Fibroblast of lung (primary cell): ENCODE results near the gene GNG12. TPM values are rescaled to one million over a fixed set of nuclear protein-coding genes. Genes with fewer than 3 reads are reported as not detected.

Source experiments
- DNase-seq, 2 donors: peaks; one replicate each; pipeline versions ENCODE4 v3.0.0 to v3.0.0-alpha.2; 2010; ENCODE audit warnings: low read depth in 2 of 2
- H2AFZ ChIP-seq: 2 replicates; pipeline ENCODE4 v1.5.1; 2012; ENCODE audit warnings: low read length, control low read depth, inconsistent platforms
- H3K27ac ChIP-seq: 2 replicates; pipeline ENCODE4 v1.5.1; 2011; ENCODE audit warnings: low read length, control low read depth; ENCODE audit not compliant: insufficient read depth
- H3K27me3 ChIP-seq: 2 replicates; pipeline ENCODE4 v1.5.1; 2011; ENCODE audit warnings: mild to moderate bottlenecking, low read length; ENCODE audit not compliant: control insufficient read depth, insufficient read depth
- H3K36me3 ChIP-seq: 2 replicates; pipeline ENCODE4 v1.5.1; 2011; ENCODE audit warnings: low read length; ENCODE audit not compliant: control insufficient read depth, insufficient read depth
- H3K4me1 ChIP-seq: 2 replicates; pipeline ENCODE4 v1.5.1; 2011; ENCODE audit warnings: low read length; ENCODE audit not compliant: control insufficient read depth, insufficient read depth; ENCODE audit errors: extremely low read depth
- H3K4me2 ChIP-seq: 2 replicates; pipeline ENCODE4 v1.5.1; 2011; ENCODE audit warnings: low read length, control low read depth; ENCODE audit not compliant: insufficient read depth; ENCODE audit errors: extremely low read depth
- H3K4me3 ChIP-seq, 4 experiments: fragments of 200-600 bp in 1 of 4; sonication (generic) in 1 of 4; replicated peaks in 1 of 4; 2 replicates each; pipeline ENCODE4 v1.5.1; 2011 to 2016; ENCODE audit warnings: low read length in 4 of 4, low read depth in 3 of 4, mild to moderate bottlenecking in 3 of 4, control low read depth in 2 of 4, inconsistent platforms in 1 of 4, mixed read lengths in 1 of 4; ENCODE audit not compliant: insufficient read depth in 1 of 4; ENCODE audit errors: control extremely low read depth in 1 of 4
- H3K79me2 ChIP-seq: 2 replicates; pipeline ENCODE4 v1.5.1; 2012; ENCODE audit warnings: mild to moderate bottlenecking, low read length, inconsistent platforms; ENCODE audit not compliant: control insufficient read depth, insufficient read depth
- H3K9ac ChIP-seq: 2 replicates; pipeline ENCODE4 v1.5.1; 2011; ENCODE audit warnings: mild to moderate bottlenecking, low read length, control low read depth; ENCODE audit not compliant: insufficient read depth
- H3K9me3 ChIP-seq: 2 replicates; pipeline ENCODE4 v1.5.1; 2012; ENCODE audit warnings: low read depth, low read length; ENCODE audit not compliant: control insufficient read depth, insufficient read depth
- H4K20me1 ChIP-seq: 2 replicates; pipeline ENCODE4 v1.5.1; 2011; ENCODE audit warnings: low read length; ENCODE audit not compliant: control insufficient read depth, insufficient read depth; ENCODE audit errors: extremely low read depth
- EZH2 ChIP-seq: IDR thresholded peaks from 2 replicates; pipeline ENCODE4 v1.5.1; 2012; ENCODE audit warnings: low read length, control low read depth, mild to moderate bottlenecking; ENCODE audit errors: missing control alignments
- polyA plus RNA-seq, 2 donors: library from polyadenylated mRNA; depleted of rRNA in 1 of 2; stranded (reverse) in 1 of 2; unstranded in 1 of 2; fragments of >200 nt; gene quantifications; 2 replicates each; pipeline ENCODE4 v1.2.1, GENCODE V29; 2011 to 2012; ENCODE audit warnings: missing spikeins in 1 of 2
- total RNA-seq: library from RNA; depleted of rRNA; stranded (reverse); fragments of >200 nt; gene quantifications from 2 replicates; pipeline ENCODE4 v1.2.1, GENCODE V29; 2014
- TF ChIP-seq, protein P1 (sequence below), 2 donors: IDR thresholded peaks in 1 of 2; conservative IDR thresholded peaks in 1 of 2; 1 replicate in 1 of 2; 2 replicates in 1 of 2; pipeline ENCODE4 v1.5.1; 2011 to 2012; ENCODE audit warnings: low read length in 2 of 2, control low read depth in 1 of 2, inconsistent platforms in 1 of 2, low read depth in 1 of 2, mild to moderate bottlenecking in 1 of 2

The GNG12 gene
- total and polyA plus RNA-seq, 2 donors (not counting 1 experiment from before 2014, with no cell fraction given) = 127 to 241 TPM

DNA sequence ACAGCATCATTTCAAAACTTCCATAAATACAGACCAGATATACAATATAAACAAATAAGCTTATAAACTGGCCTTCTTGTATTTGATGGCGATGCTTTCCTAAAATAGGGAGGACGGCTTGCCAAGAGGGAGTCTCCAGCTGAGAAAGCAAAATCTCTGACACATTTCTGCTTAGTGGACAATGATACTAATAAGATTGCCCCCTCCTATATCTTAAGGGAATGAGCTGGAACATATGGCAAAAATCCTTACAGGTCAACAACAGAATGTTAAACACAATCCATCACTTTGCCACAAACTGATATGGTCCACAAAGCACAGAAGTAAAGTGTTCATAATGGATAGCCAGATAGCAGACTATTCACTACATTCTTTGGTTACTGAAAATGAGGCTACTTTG lies 155.3 kb downstream of the GNG12 start:
- no peak overlapping the region for H2AFZ ChIP-seq
- peak in 1 of 2 donors; percentile 85 for DNase-seq
- no peak overlapping the region for H3K4me2 ChIP-seq
- H4K20me1 ChIP-seq = no peaks in the 10 kb centered on the region
- H3K79me2 ChIP-seq = no peaks in the 10 kb centered on the region
- no peaks in the 10 kb centered on the region for H3K9me3 ChIP-seq
- H3K4me1 ChIP-seq = peaks cover 9% of the 10 kb centered on the region
- no peaks in the 10 kb centered on the region for H3K36me3 ChIP-seq
- H3K9ac ChIP-seq = no peak overlapping the region
- H3K27ac ChIP-seq = no peak overlapping the region
- no peak overlapping the region for H3K4me3 ChIP-seq
- no peak for TF ChIP-seq EZH2
- TF ChIP-seq, protein P1, sequence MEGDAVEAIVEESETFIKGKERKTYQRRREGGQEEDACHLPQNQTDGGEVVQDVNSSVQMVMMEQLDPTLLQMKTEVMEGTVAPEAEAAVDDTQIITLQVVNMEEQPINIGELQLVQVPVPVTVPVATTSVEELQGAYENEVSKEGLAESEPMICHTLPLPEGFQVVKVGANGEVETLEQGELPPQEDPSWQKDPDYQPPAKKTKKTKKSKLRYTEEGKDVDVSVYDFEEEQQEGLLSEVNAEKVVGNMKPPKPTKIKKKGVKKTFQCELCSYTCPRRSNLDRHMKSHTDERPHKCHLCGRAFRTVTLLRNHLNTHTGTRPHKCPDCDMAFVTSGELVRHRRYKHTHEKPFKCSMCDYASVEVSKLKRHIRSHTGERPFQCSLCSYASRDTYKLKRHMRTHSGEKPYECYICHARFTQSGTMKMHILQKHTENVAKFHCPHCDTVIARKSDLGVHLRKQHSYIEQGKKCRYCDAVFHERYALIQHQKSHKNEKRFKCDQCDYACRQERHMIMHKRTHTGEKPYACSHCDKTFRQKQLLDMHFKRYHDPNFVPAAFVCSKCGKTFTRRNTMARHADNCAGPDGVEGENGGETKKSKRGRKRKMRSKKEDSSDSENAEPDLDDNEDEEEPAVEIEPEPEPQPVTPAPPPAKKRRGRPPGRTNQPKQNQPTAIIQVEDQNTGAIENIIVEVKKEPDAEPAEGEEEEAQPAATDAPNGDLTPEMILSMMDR (conservative IDR thresholded peaks at IDR 0.05 in 1 of 2, IDR thresholded peaks at IDR 0.05 in 1 of 2; ENCODE audit: low read depth in 1 of 2, low read length in 2 of 2) = no peak
- H3K27me3 ChIP-seq = no peaks in the 10 kb centered on the region

DNA sequence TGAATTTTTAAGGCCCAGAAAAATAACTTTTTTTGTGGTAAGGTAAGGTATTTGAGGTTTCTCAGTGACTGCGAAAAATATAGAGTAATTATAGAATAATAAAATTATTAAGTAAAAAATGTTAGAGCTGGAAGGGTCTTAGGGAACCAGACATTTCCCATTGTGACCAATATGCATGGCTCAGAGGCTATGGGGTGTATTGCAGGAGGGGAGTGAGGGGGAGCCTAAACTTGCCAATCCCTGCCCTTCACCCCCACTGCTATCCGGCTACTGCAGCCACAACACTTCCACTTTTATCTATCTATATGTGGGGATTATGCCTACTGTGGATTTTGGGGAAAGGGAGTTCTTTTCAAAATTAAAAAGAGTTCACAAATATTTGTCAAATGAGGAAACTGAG lies 155.9 kb downstream of the GNG12 start:
- no peak overlapping the region for H3K27ac ChIP-seq
- no peak overlapping the region for H3K4me3 ChIP-seq
- DNase-seq = no peak
- peaks cover 7% of the 10 kb centered on the region for H3K4me1 ChIP-seq
- H2AFZ ChIP-seq = no peak overlapping the region
- no peaks in the 10 kb centered on the region for H3K79me2 ChIP-seq
- no peaks in the 10 kb centered on the region for H4K20me1 ChIP-seq
- no peak for TF ChIP-seq EZH2
- TF ChIP-seq, protein P1 (conservative IDR thresholded peaks at IDR 0.05 in 1 of 2, IDR thresholded peaks at IDR 0.05 in 1 of 2; ENCODE audit: low read depth in 1 of 2, low read length in 2 of 2) = no peak
- no peak overlapping the region for H3K4me2 ChIP-seq
- H3K27me3 ChIP-seq = no peaks in the 10 kb centered on the region
- H3K9me3 ChIP-seq = no peaks in the 10 kb centered on the region
- no peaks in the 10 kb centered on the region for H3K36me3 ChIP-seq
- no peak overlapping the region for H3K9ac ChIP-seq

DNA sequence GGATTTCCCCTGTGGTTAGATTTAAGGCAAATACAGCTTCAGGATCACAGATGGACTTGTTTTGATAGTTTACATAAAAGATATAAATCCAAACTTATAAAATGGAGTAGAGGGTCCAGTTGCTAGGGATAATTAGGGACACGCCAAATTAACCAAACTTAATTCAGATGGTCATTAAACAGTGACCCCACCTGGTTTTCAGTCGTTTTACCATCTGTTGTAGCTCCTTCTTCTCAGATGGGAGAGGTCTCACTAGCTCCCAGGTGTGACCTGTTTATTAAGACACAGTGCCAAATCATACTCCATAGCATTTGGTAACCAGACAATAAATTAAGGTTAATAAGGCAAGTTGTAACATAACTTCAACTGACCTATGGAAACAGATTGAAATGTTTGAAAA lies 156.3 kb downstream of the GNG12 start:
- no peak overlapping the region for H2AFZ ChIP-seq
- H3K36me3 ChIP-seq = no peaks in the 10 kb centered on the region
- no peak overlapping the region for H3K27ac ChIP-seq
- H3K4me2 ChIP-seq = no peak overlapping the region
- H4K20me1 ChIP-seq = no peaks in the 10 kb centered on the region
- no peaks in the 10 kb centered on the region for H3K79me2 ChIP-seq
- TF ChIP-seq EZH2 = no peak
- TF ChIP-seq, protein P1 (conservative IDR thresholded peaks at IDR 0.05 in 1 of 2, IDR thresholded peaks at IDR 0.05 in 1 of 2; ENCODE audit: low read depth in 1 of 2, low read length in 2 of 2) = no peak
- no peaks in the 10 kb centered on the region for H3K27me3 ChIP-seq
- no peak for DNase-seq
- no peak overlapping the region for H3K9ac ChIP-seq
- H3K4me1 ChIP-seq = peaks cover 7% of the 10 kb centered on the region
- no peak overlapping the region for H3K4me3 ChIP-seq
- no peaks in the 10 kb centered on the region for H3K9me3 ChIP-seq
